ENCODE measurements around the gene RET. TPM values are rescaled to one million over a fixed set of nuclear protein-coding genes. Genes with fewer than 3 reads are reported as not detected.

Gene RET
- total RNA-seq, 1 experiment from 2014 or later: 21.4 TPM

GRCh38 chr10:43078175-43078985 is 1.5 kb downstream of the RET start:
- Mint-ChIP-seq H3K27ac (no peak overlapping the region), H3K4me1 (peaks cover 14% of the 10 kb centered on the region), H3K36me3 (no peaks in the 10 kb centered on the region), H3K9me3 (no peaks in the 10 kb centered on the region), H3K27me3 (ENCODE audit: low read depth) (peaks cover 35% of the 10 kb centered on the region), H3K4me3 (peak overlapping the region; percentile 73)
- no peak for DNase-seq (ENCODE audit: low spot score)
- CTCF ChIA-PET: interaction anchor here (0.6 to 3.5 kb wide), 44 partner anchors 9 to 261 kb away, joined by 3 to 66 read pairs (median 4); no protein-coding TSS in a partner anchor
- no peak for ATAC-seq
- TF ChIP-seq ZNF121 (CRISPR knock-in tag; IDR thresholded peaks at IDR 0.05) (no peak), AR (CRISPR knock-in tag; IDR thresholded peaks at IDR 0.05) (no peak), HMGXB4 (CRISPR knock-in tag; IDR thresholded peaks at IDR 0.05) (no peak), PRRX2 (CRISPR knock-in tag; IDR thresholded peaks at IDR 0.05) (no peak), ZNF317 (CRISPR knock-in tag; IDR thresholded peaks at IDR 0.05; ENCODE audit: borderline replicate concordance, low read depth) (no peak), CREB1 (CRISPR knock-in tag; IDR thresholded peaks at IDR 0.05) (no peak), HMGA2 (CRISPR knock-in tag; IDR thresholded peaks at IDR 0.05) (no peak), PRDM15 (CRISPR knock-in tag; IDR thresholded peaks at IDR 0.05) (no peak), RELA (CRISPR knock-in tag; IDR thresholded peaks at IDR 0.05; ENCODE audit: borderline replicate concordance) (no peak), ZBTB43 (CRISPR knock-in tag; IDR thresholded peaks at IDR 0.05) (no peak), ERG (CRISPR knock-in tag; IDR thresholded peaks at IDR 0.05) (no peak), EMX1 (CRISPR knock-in tag; IDR thresholded peaks at IDR 0.05) (no peak), ZNF281 (CRISPR knock-in tag; IDR thresholded peaks at IDR 0.05) (no peak), ZNF423 (CRISPR knock-in tag; IDR thresholded peaks at IDR 0.05) (no peak), ZNF416 (CRISPR knock-in tag; IDR thresholded peaks at IDR 0.05) (no peak), IRF2 (CRISPR knock-in tag; IDR thresholded peaks at IDR 0.05; ENCODE audit: borderline replicate concordance, low read depth) (no peak), SOX15 (CRISPR knock-in tag; IDR thresholded peaks at IDR 0.05) (no peak), TP53 (CRISPR knock-in tag; IDR thresholded peaks at IDR 0.05) (no peak), ZSCAN18 (CRISPR knock-in tag; IDR thresholded peaks at IDR 0.05) (no peak), PREB (CRISPR knock-in tag; IDR thresholded peaks at IDR 0.05; ENCODE audit: borderline replicate concordance) (no peak)
- POLR2A ChIA-PET: interaction anchor here (0.6 kb wide), 1 partner anchor 277 kb away, joined by 3 read pairs; no protein-coding TSS in a partner anchor
